Brain microvascular endothelial cell (primary cell): ENCODE data around the gene CD2AP.

Experiments used
- DNase-seq: peaks from one replicate; pipeline ENCODE4 v3.0.0-alpha.2; 2020
- H3K27ac ChIP-seq: fragments of 250-450 bp; sonication (Bioruptor Pico); 2 replicates; pipeline ENCODE4 v1.5.1; 2020; ENCODE audit warnings: mild to moderate bottlenecking, moderate library complexity
- H3K27me3 ChIP-seq: fragments of 250-450 bp; sonication (Bioruptor Pico); replicated peaks from 2 replicates; pipeline ENCODE4 v1.5.1; 2020; ENCODE audit warnings: mild to moderate bottlenecking
- H3K36me3 ChIP-seq: fragments of 250-450 bp; sonication (Bioruptor Pico); replicated peaks from 2 replicates; pipeline ENCODE4 v1.5.1; 2020; ENCODE audit warnings: mild to moderate bottlenecking
- H3K4me3 ChIP-seq: 2 replicates; pipeline ENCODE4 v1.5.1; 2011; ENCODE audit warnings: low read depth, mild to moderate bottlenecking, control low read depth, low read length, moderate library complexity
- CTCF ChIP-seq: IDR thresholded peaks from 2 replicates; pipeline ENCODE4 v1.5.1; 2011; ENCODE audit warnings: low read depth, mild to moderate bottlenecking, moderate library complexity, low read length, control low read depth, inconsistent platforms; ENCODE audit errors: missing control alignments
- in situ Hi-C: cut with HindIII; loops from 2 replicates; pipeline ENCODE4 v1.10.0; 2017; ENCODE audit warnings: low sequenced_read_pairs, low pct_ligation_motif_present

Gene CD2AP

GRCh38 chr6:47447722-47448121 is 29.9 kb upstream of the CD2AP start:
- no peak for TF ChIP-seq CTCF
- Histone ChIP-seq H3K27ac (no peak overlapping the region), H3K36me3 (no peaks in the 10 kb centered on the region)

DNA sequence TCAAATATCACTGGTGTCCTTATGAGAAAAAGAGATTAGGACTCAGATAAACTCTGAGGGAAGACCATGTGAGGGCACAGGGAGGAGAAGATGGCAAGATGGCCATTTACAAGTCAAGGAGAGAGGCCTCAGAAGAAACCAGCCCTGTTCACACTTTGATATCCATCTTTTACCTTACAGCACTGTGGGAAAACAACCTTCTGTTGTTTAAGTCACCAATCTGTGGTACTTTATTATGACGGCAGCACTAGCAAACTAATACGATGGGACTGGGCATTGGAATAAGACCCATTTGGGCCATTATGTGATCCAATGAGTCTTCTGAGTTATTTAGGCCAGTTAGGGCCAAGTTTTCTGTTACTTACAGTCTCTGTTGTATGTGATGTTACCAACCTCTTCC is 26.4 kb upstream of the CD2AP start:
- DNase-seq: no peak
- no peaks in the 10 kb centered on the region for H3K27me3 ChIP-seq
- no peaks in the 10 kb centered on the region for H3K36me3 ChIP-seq
- in situ Hi-C loops: no loop called here
- H3K4me3 ChIP-seq: no peak overlapping the region
- no peak for TF ChIP-seq CTCF
- H3K27ac ChIP-seq: no peak overlapping the region

More at GRCh38 chr6:47447722-47448121, 29.9 kb upstream of the CD2AP start:
- Histone ChIP-seq H3K4me3 (no peak overlapping the region), H3K27me3 (no peaks in the 10 kb centered on the region)
- DNase-seq: no peak
- in situ Hi-C loops: no loop called here

- Histone ChIP-seq H3K4me3 (no peak overlapping the region), H3K27me3 (no peaks in the 10 kb centered on the region), H3K27ac (no peak overlapping the region), H3K36me3 (no peaks in the 10 kb centered on the region)
- no peak for DNase-seq
- TF ChIP-seq CTCF: no peak
- in situ Hi-C loops: no loop called here
Measured at GRCh38 chr6:47452899-47453298, 24.7 kb upstream of the CD2AP start.

DNA sequence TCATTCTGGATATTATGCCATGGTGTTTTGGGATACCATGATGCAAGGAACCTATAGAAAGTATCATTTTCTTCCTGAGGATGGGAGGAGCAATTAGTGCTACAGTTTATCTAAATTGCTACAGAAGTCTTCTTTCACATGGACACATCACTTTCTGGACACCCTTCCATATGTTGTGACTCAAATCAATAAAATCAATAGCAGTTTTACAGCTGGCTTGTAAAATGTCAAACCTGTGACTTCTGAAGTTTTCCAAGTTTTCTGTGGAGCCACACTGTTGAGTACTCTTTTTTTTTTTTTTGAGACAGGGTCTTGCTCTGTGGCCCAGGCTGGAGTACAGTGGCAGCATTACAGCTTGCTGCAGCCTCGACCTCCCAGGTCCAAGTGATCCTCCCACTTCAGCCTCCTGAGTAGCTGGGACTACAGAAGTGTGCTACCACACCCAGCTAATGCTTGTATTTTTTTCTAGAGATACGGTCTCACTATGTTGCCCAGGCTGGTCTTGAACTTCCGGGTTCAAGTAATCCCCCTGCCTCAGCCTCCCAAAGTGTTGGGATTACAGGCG is 24.1 kb upstream of the CD2AP start:
- H3K36me3 ChIP-seq: no peaks in the 10 kb centered on the region
- no peak overlapping the region for H3K27ac ChIP-seq
- H3K4me3 ChIP-seq: no peak overlapping the region
- TF ChIP-seq CTCF: no peak
- DNase-seq: no peak
- in situ Hi-C loops: no loop called here
- no peaks in the 10 kb centered on the region for H3K27me3 ChIP-seq

DNA sequence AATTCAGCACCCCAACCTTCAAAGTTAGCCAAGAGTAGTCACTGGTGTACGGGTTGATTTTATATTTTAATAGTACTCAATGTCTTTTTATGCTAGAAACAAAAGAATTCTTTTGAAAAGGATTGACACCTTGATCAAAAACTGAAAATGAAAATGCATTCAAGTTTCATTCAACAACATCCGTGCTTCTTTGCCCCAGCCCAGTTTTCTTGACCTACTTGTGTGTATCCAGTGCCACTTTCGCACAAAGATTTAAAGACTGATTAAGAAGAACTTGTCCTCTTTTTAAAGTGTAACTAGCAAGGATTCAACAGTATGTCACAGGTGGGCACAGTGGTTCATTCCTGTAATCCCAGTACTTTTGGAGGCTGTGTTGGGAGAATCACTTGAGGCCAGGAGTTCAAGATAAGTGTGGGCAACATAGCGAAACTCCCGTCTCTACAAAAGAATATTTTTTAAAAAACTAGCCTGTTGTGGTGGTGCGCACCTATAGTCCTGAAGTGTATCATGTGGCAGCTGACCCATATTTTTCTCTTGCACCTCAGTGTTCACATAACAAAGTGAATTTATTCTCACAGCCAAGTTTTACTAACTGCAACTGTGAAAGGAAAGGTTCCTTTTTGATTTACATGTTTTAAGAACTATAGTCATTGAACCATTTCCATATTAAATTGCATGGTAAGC is 22.7 kb upstream of the CD2AP start:
- Histone ChIP-seq H3K27me3 (no peaks in the 10 kb centered on the region), H3K4me3 (no peak overlapping the region), H3K36me3 (no peaks in the 10 kb centered on the region), H3K27ac (no peak overlapping the region)
- TF ChIP-seq CTCF: no peak
- DNase-seq: no peak
- in situ Hi-C loops: no loop called here
